ENCODE results near the gene RPS29.

DNA sequence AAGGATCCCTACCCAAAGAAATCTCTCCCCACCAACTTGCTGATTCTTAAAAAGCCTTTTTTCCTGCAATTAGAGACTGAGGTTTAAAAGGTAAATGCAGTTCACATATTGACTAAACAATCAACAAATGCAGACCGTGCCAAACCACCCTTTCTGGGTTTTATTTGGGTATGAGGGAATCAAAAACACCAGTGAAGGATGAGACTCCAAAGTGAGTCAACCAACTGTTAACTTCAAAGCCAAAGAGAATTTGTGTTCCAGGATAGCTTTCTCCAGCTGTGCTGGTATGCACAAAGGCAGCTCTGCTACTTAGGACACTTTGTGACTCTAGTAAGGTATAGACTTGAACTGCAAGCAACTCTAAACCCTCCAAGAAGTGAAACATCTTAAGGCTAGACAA lies 39.4 kb downstream of the RPS29 start:
- no peak for TF ChIP-seq POLR2A (IDR thresholded peaks at IDR 0.05)
- TF ChIP-seq CTCF (IDR thresholded peaks at IDR 0.05), result no peak
